Measurements from ENCODE around the gene PIGO. TPM values are rescaled to one million over a fixed set of nuclear protein-coding genes. Genes with fewer than 3 reads are reported as not detected.

PIGO gene
- total and polyA plus RNA-seq, 2 of the 8 experiments (the other 6 are each of a cell fraction or from before 2014, with no cell fraction given) = 20.5 to 31.3 TPM

DNA sequence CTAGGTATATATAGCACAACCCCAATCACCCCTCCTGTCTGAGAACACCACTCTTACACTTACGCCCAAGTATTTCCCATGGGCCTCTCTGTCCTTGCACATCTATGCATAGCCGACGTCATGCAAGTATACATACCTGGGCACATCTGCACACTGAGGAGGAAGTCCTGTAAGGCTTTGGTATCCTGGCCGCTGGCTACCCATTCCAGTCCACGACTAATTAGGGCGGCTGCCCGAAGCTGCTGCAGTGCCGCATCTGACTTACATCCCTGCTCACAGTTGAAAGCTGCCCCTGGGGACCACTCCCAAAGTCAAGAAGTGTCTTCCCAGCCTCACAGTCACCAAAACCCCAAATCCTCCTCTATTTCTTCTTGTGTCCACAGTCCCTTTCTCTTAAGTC, 21.6 kb downstream of the PIGO start:
- no peak overlapping the region for H3K9ac ChIP-seq (replicated peaks in 1 of 4; ENCODE audit: extremely low read depth in 1 of 4, low read depth in 3 of 4, low read length in 3 of 4)
- WGBS, 2 experiments (ENCODE audit: extremely low coverage in 1 of 2, insufficient coverage in 1 of 2, insufficient read length in 1 of 2, insufficient replicate concordance in 2 of 2, low coverage in 1 of 2, low lambda C conversion rate in 2 of 2, missing lambda C conversion rate in 1 of 2) = 92% methylated on average over 8 of the region's 8 CpGs; no CpG with 5 or more reads in 1 of the 2 experiments
- peaks cover 23 to 45% of the 10 kb centered on the region in 2 experiments for H3K79me2 ChIP-seq (ENCODE audit: control insufficient read depth in 1 of 2, insufficient read depth in 2 of 2, low read length in 2 of 2)
- no peak overlapping the region for H4K5ac ChIP-seq (ENCODE audit: insufficient read length, low read depth, low read length)
- no peak overlapping the region for H3K18ac ChIP-seq (ENCODE audit: extremely low read depth, low read length)
- no peak overlapping the region for H2AK5ac ChIP-seq (ENCODE audit: low read depth, low read length)
- FAIRE-seq (no peak), DNase-seq (ENCODE audit: low read depth in 1 of 2, low spot score in 2 of 2) (no peak)
- no peak overlapping the region for H2AFZ ChIP-seq (ENCODE audit: low read length)
- no peak overlapping the region for H3K4me2 ChIP-seq (ENCODE audit: insufficient read depth in 1 of 2, low read depth in 2 of 2, low read length in 2 of 2)
- H3K56ac ChIP-seq (replicated peaks; ENCODE audit: insufficient read length, low read depth, low read length) = no peak overlapping the region
- H3K4me3 ChIP-seq (ENCODE audit: extremely low read depth in 1 of 4, insufficient read depth in 2 of 4, low read depth in 3 of 4, low read length in 4 of 4) = no peak overlapping the region
- no peak overlapping the region for H2BK15ac ChIP-seq (ENCODE audit: low read length)
- peaks cover 15% of the 10 kb centered on the region; the same call in 1 of the 2 replicates for H3K23me2 ChIP-seq (ENCODE audit: low read depth, low read length)
- peaks cover 5 to 12% of the 10 kb centered on the region in 2 experiments for H4K20me1 ChIP-seq (replicated peaks in 1 of 2; ENCODE audit: control insufficient read depth in 1 of 2, insufficient read depth in 2 of 2, low read length in 2 of 2)
- CTCF ChIA-PET (ENCODE audit: partially characterized antibody) = no interaction called here
- no peak overlapping the region for H2BK120ac ChIP-seq (replicated peaks; ENCODE audit: low read depth, low read length)
- POLR2A ChIA-PET (ENCODE audit: partially characterized antibody) = interaction anchor here (0.9 to 17.6 kb wide), 2 partner anchors 23 to 24 kb away, joined by 4 to 440 read pairs; partner anchors contain the start of genes PIGO and STOML2
- no peak overlapping the region for H3K14ac ChIP-seq (ENCODE audit: insufficient read length)
- H3K9me3 ChIP-seq (ENCODE audit: insufficient read depth in 2 of 2, low read depth in 1 of 2, low read length in 1 of 2) = no peaks in the 10 kb centered on the region
- H3K36me3 ChIP-seq (ENCODE audit: control insufficient read depth in 2 of 4, insufficient read depth in 4 of 4, low read length in 3 of 4) = peaks cover 19 to 42% (median 36%) of the 10 kb centered on the region in 4 experiments
- H3K27ac ChIP-seq (ENCODE audit: low read depth, low read length) = no peak overlapping the region
- no peak overlapping the region for H4K8ac ChIP-seq (ENCODE audit: extremely low read depth, insufficient read depth, low read length)
- no peak overlapping the region for H2BK12ac ChIP-seq (ENCODE audit: low read depth, low read length)
- no peak overlapping the region for H4K91ac ChIP-seq (replicated peaks; ENCODE audit: insufficient read length, low read length)
- no peak overlapping the region for H2BK5ac ChIP-seq (ENCODE audit: low read depth, low read length)
- no peaks in the 10 kb centered on the region for H3K27me3 ChIP-seq (replicated peaks in 1 of 4; ENCODE audit: control insufficient read depth in 3 of 4, extremely low read depth in 1 of 4, insufficient read depth in 3 of 4, low read length in 3 of 4)
- H3K79me1 ChIP-seq (ENCODE audit: low read depth, low read length) = peaks cover 8% of the 10 kb centered on the region
- peaks cover 6 to 24% (median 10%) of the 10 kb centered on the region in 4 experiments for H3K4me1 ChIP-seq (replicated peaks in 1 of 4; ENCODE audit: control insufficient read depth in 3 of 4, insufficient read depth in 4 of 4, low read length in 3 of 4)
- no peak overlapping the region for H3K4ac ChIP-seq (replicated peaks; ENCODE audit: insufficient read length, low read depth, low read length)
- no peak overlapping the region for H2BK20ac ChIP-seq (ENCODE audit: low read length)
- no peak overlapping the region for H3K23ac ChIP-seq (ENCODE audit: insufficient read length)
- no peak for TF ChIP-seq SP2 (IDR thresholded peaks at IDR 0.05; ENCODE audit: low read length)
- TF ChIP-seq TEAD4 (IDR thresholded peaks at IDR 0.05; ENCODE audit: low read depth, low read length) = no peak
- no peak for TF ChIP-seq CBX5 (IDR thresholded peaks at IDR 0.05; ENCODE audit: low read depth, low read length)
- TF ChIP-seq SIRT6 (IDR thresholded peaks at IDR 0.05; ENCODE audit: low read length) = no peak
- TF ChIP-seq TAF7 (optimal IDR thresholded peaks at IDR 0.05; ENCODE audit: borderline replicate concordance, low read depth, low read length) = no peak
